HG03565 (cell line): ENCODE data around the gene EVA1A.
A peak's percentile ranks its signal among the peaks of the same experiment; 100 is the strongest.

Source experiments
- ATAC-seq: cut with Tn5 transposase; IDR thresholded peaks from one replicate; pipeline ENCODE4 v1.9.1; 2021; ENCODE audit warnings: mild to moderate bottlenecking, moderate library complexity; ENCODE audit not compliant: unreplicated experiment

EVA1A gene

GRCh38 chr2:75521225-75521872, 39.4 kb downstream of the EVA1A start:
- ATAC-seq = no peak

- no peak for ATAC-seq
Observed at GRCh38 chr2:75519843-75520242, 40.9 kb downstream of the EVA1A start.

- ATAC-seq = no peak
Observed at GRCh38 chr2:75518638-75519465, 41.9 kb downstream of the EVA1A start.

GRCh38 chr2:75517547-75518230, 43.0 kb downstream of the EVA1A start:
- ATAC-seq = no peak

- ATAC-seq = peak; percentile 81
Observed at GRCh38 chr2:75516378-75517360, 44.1 kb downstream of the EVA1A start.

GRCh38 chr2:75515584-75516368, 45.0 kb downstream of the EVA1A start:
- ATAC-seq = no peak

GRCh38 chr2:75513616-75514170, 47.0 kb downstream of the EVA1A start:
- no peak for ATAC-seq

GRCh38 chr2:75512455-75513212, 48.1 kb downstream of the EVA1A start:
- ATAC-seq = no peak

- no peak for ATAC-seq
Observed at GRCh38 chr2:75506101-75506697, 54.5 kb downstream of the EVA1A start.

- ATAC-seq = no peak
Observed at GRCh38 chr2:75505012-75505411, 55.7 kb downstream of the EVA1A start.

GRCh38 chr2:75503048-75503607, 57.6 kb downstream of the EVA1A start:
- no peak for ATAC-seq

- no peak for ATAC-seq
Observed at GRCh38 chr2:75500633-75501032, 60.1 kb downstream of the EVA1A start.

GRCh38 chr2:75499534-75499933, 61.2 kb downstream of the EVA1A start:
- no peak for ATAC-seq

- ATAC-seq = no peak
Observed at GRCh38 chr2:75498907-75499306, 61.8 kb downstream of the EVA1A start.

- no peak for ATAC-seq
Observed at GRCh38 chr2:75497256-75497655, 63.5 kb downstream of the EVA1A start.

- ATAC-seq = no peak
Observed at GRCh38 chr2:75495862-75496261, 64.9 kb downstream of the EVA1A start.

- ATAC-seq = no peak
Observed at GRCh38 chr2:75494137-75494769, 66.5 kb downstream of the EVA1A start.

GRCh38 chr2:75493230-75493629, 67.5 kb downstream of the EVA1A start:
- no peak for ATAC-seq
